Cardiac fibroblast (primary cell): ENCODE results near the gene POU4F1.

Source experiments
- DNase-seq, 2 donors: peaks; one replicate each; pipeline versions ENCODE4 v3.0.0 to v3.0.0-alpha.2; 2010; ENCODE audit warnings: low read depth in 2 of 2
- H3K4me3 ChIP-seq, 2 donors: replicated peaks in 1 of 2; 1 replicate in 1 of 2; 2 replicates in 1 of 2; pipeline ENCODE4 v1.5.1; 2011; ENCODE audit warnings: low read depth in 2 of 2, low read length in 2 of 2, mild to moderate bottlenecking in 2 of 2, moderate library complexity in 1 of 2
- CTCF ChIP-seq: IDR thresholded peaks from one replicate; pipeline ENCODE4 v1.5.1; 2011; ENCODE audit warnings: low read depth, mild to moderate bottlenecking, low read length, inconsistent platforms

Gene POU4F1

GRCh38 chr13:78636495-78636894 is 33.1 kb upstream of the POU4F1 start:
- no peak for DNase-seq
- no peak for TF ChIP-seq CTCF
- no peak overlapping the region for H3K4me3 ChIP-seq

- no peak for DNase-seq
- no peak for TF ChIP-seq CTCF
- H3K4me3 ChIP-seq = no peak overlapping the region
These were observed 29.6 kb upstream of the POU4F1 start for GRCh38 chr13:78632996-78633395.

GRCh38 chr13:78631077-78631476 is 27.7 kb upstream of the POU4F1 start:
- no peak overlapping the region for H3K4me3 ChIP-seq

GRCh38 chr13:78630511-78630910 is 27.2 kb upstream of the POU4F1 start:
- H3K4me3 ChIP-seq = no peak overlapping the region
- DNase-seq = no peak
- TF ChIP-seq CTCF = no peak

More at GRCh38 chr13:78631077-78631476, 27.7 kb upstream of the POU4F1 start:
- no peak for DNase-seq
- no peak for TF ChIP-seq CTCF

- TF ChIP-seq CTCF = no peak
- H3K4me3 ChIP-seq = no peak overlapping the region
- no peak for DNase-seq
These were observed 22.0 kb upstream of the POU4F1 start for GRCh38 chr13:78625384-78625783.

- DNase-seq = no peak
- H3K4me3 ChIP-seq = no peak overlapping the region
- no peak for TF ChIP-seq CTCF
These were observed 19.8 kb upstream of the POU4F1 start for GRCh38 chr13:78623132-78623531.

- no peak for DNase-seq
- TF ChIP-seq CTCF = no peak
These were observed 17.7 kb upstream of the POU4F1 start for GRCh38 chr13:78620936-78621470.

More at GRCh38 chr13:78620936-78621470, 17.7 kb upstream of the POU4F1 start:
- no peak overlapping the region for H3K4me3 ChIP-seq
